HL-60/S4 treated with phorbol 12-myristate 13-acetate at 8.2 ng/mL for 4 days and 3 days (cell line): Measurements from ENCODE around the gene TMEM181.
"Not testable (repeated sequence)": the region's sequence is repeated elsewhere in the genome, so short reads cannot be mapped to it uniquely, and the experiment has no call there.

ENCODE experiments used
- in situ Hi-C: fragments of 300-500 bp; cut with MboI; formaldehyde crosslinking; loops from 2 replicates; pipeline ENCODE4 v1.15.0; 2022; ENCODE audit warnings: low sequenced_read_pairs

TMEM181 gene

DNA sequence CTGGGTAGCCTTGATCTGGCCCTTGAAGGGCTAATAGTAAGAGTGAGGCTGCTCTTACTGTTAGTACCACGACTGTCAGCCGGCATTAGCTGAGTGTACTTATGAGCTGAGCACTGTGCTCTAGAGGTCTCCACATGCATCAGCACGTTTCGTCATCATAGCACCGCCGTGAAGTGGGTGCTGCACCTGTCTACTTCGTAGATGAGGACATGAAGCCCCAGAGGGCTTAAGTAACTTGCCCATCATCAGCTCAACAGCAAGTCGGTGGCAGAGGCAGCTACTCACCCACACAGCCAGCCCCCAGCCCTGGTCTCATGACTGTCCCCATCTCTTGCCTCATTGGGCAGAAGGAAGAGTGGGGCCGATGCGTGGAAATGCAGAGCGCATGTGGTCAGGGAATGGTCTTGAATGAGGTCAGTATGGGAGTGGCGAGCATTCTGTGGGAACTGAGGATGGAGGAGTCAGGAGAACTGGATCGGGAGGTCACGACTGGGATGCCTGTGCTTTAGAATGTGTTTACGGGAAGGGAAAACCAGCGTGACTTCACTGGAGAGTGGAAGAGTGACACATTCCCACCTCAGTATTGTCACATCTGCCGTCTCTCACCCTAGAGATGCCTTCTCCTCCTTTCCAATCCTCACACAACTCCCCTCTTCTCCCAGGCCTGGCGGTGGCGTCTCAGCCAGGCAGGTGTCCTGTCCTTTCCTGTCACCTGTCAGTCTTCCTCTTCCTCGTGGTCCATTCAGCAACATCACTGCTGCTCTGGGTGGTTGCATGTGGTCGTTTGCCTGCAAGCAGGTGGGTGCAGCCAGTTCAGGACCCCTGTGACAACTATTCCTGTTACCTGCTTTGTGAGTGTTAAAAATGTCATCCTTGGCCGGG, 95.9 kb downstream of the TMEM181 start:
- in situ Hi-C loops, result no loop called here

DNA sequence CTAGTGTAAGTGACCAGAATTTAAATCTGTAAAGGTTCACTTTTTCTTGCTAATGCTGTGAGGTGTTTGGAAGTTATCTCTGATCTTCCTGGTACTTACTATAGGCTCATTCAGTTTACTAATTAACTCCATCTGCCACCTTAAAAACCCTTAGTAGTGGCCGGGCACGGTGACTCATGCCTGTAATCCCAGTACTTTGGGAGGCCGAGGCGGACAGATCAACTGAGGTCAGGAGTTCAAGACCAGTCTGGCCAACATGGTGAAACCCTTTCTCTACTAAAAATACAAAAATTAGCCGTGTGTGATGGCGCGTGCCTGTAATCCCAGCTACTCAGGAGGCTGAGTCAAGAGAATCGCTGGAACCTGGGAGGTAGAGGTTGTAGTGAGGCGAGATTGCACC, 97.1 kb downstream of the TMEM181 start:
- in situ Hi-C loops, result not testable (repeated sequence)

DNA sequence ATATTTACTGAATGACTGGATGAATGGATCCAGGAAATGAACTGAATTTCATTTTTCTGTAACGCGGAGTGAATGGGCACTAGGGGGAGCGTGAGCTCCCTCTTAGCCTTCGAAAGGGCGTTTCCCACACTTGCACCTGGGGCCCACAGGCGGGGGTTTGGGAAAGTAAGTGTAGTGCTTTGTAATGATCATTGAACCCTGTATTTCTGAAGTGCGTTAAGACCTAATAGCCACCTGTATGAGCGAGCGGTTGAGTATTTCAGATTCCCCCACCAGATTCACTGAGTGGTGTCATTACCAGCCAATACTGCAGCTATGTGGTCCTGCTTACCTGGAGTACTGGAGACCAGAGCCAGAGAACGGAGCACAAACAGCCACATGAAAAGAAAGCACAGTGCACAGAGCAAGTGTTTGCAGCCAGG, 100.5 kb downstream of the TMEM181 start:
- in situ Hi-C loops, result no loop called here

DNA sequence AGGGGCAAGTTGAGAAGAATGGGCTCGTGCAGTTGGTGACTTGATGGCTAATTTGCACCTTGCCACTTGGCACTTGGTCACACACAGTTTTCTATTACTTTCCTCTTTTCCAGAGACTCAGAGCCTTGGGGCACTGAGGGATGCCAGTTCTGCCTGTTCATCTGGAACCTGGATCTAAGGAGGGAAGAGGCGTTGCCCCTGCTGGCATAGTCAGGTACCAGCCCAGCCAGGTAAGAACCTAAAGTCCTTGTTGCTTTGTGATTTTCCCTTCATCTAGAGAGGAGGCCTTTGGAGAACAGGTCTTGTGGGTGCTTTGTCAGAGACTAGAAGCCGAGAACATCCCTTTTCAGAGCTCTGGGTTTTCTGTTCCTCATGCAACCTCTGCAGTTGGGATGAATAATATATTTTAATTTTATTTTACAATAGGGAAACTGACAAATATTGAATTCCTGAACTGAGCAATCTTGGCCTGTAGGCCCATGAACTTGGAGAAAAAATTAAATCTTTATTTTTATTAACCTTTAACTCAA, 101.3 kb downstream of the TMEM181 start:
- in situ Hi-C loops, result no loop called here

DNA sequence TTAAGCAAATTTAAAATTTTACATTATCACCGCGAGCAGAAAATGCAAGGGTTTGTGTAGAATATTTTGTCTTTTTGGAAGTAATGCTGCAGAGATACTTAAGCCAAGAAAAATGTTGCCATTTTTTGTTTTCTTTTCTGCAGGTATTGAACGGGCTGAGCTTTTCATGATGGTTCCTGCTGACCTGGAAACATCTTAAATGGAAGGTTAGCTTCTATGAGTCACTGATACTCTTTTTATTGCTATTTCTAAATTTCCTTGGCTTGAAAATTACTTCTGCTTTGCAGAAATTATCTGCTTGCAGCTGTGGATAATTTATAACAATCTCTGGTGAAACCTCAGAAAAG, 102.7 kb downstream of the TMEM181 start:
- in situ Hi-C loops, result no loop called here

DNA sequence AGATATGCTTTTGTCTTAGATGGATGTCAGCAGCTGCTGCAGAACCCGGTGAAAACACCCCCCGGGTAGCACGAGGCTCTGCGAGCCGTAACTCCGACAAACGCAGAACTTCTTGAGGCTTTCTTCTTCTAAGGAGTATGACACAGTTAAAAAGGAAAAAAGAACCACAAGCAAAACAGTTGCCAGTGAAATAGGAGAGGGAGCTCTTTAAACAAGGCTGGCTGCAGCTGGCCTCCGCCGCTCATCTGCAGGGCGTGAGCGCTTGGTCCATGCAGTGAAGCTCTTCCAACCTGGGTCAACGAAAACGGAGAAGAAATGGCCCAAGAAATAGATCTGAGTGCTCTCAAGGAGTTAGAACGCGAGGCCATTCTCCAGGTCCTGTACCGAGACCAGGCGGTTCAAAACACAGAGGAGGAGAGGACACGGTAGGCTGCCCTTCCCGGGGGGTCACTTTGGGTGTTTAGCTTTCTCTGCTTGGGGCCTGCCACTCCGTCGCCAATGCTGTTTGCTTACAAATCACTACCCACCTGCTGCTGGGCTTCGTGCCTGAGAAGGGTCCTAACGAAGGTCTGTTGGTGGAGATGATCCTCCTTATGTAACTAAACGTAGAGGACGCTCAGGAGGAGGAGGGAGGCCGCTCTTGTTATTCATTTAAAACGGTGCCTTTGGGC, 103.2 kb downstream of the TMEM181 start:
- in situ Hi-C loops, result no loop called here

DNA sequence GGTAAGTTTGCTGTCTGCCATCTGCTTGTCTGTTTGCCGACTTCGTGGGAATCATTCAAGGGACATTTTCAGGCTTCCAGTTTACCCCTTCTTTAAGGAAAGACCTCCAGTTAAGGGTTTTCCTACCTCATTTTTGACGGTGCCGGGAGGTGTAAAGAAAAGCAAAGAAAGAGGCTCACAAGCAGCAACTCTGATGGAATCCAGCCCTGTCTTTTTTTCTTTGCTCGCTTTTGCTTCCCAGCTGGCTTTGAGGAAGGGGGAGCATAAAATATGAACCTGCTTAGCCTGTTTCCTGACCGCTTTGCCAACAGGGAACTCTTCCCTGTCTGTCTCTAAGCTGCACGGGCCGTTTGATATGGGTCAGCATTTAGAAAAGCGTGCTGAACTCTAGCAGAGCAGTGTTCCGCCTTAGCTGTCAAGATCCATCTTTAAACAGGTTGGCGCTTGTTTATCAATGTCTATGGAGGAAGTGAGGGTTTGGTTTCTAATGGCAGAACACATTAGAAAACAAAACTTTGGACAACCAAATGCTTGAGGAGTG, 103.8 kb downstream of the TMEM181 start:
- in situ Hi-C loops, result no loop called here

DNA sequence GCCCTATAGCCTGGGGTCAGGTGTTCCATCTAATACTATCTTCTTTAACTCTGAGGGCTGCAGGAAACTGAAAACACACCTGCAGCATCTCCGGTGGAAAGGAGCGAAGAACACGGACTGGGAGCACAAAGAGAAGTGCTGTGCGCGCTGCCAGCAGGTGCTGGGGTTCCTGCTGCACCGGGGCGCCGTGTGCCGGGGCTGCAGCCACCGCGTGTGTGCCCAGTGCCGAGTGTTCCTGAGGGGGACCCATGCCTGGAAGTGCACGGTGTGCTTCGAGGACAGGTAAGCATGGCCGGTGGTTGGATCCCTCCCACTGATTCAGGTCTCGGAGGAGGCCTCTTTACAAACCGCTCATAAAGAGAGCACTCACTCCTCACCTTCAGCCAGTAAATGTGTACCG, 105.4 kb downstream of the TMEM181 start:
- in situ Hi-C loops, result no loop called here

DNA sequence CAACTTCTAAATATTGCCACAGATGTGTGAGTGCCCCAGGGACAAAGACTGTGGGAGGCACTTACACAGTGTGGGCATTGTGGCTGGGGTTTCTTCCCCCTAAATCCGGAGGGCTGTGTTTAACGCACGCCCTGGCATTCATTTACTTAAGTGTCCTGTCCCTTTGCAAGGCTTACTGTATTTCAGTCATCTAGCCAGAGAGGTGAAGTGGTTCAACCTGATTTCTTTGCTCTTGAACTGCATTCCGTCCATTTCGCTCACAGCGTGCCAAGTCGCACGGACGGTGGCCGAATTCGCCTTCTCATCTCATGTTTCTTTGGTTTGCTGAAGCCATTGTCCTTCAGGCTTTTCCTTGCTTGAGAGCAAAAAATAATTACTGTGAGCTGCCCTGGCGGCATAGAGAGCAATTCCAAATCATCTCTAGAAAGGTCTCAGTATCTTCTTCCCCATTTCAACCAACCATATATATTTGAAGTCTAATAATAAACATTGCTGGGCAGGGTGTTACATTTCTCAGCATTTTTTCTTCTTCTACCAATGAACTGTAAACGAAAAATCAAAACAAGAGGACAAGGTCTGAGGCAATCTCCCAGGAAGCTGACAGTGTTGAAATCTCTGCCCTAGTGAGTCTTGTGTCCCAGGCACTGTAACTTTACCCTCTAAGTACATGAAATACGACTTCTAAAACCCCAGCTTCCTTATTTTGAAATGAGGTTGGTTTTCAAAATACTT, 106.9 kb downstream of the TMEM181 start:
- in situ Hi-C loops, result no loop called here

DNA sequence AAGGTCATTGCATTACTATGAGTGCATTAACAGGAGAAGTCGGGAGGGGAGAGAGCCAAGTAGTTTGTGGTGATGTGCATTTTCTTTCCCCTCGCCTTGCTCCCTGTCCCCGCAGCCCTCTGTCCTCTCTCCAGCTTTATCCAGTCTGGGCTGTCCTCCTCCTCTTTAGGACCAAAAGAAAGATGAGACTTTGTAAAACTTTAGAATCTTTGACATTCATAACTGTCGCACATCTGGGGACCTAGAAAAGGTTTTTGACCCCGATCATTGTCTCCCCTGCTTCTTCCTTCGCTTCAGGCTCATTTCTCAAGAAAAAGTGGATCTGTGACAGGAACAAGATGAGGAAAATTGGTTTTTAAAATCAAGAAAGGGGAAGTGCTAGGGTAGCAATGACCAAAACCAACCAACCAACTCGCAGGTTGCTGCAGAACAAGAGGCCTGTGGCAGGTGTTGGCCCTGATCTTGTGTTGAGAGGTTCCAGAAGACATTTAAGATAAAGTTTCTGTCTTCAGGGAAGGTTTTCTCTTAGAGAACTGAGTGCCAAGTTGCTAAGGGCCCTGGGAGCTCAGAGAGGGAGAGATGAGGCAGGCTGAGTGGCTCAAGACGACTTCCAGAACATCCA, 107.6 kb downstream of the TMEM181 start:
- in situ Hi-C loops, result no loop called here

DNA sequence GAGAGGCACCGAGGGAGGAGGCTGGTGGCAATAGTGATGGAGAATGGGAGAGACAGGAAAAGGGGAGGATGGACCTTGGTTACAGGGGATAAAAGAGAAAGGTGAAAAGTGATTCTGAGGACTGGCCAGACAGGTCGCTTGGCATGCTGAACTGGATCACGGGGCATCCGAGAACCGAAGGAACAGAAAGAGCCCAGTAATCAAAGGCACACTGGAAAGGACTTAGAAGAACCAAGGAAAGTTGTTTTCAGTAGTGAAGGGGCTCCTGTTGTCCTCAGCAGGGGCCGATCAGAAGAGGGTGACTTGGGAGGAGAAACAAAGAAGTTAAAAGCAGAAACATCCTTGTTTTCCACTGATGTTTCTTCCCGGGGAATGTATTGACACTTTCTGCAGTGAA, 108.8 kb downstream of the TMEM181 start:
- in situ Hi-C loops, result no loop called here

DNA sequence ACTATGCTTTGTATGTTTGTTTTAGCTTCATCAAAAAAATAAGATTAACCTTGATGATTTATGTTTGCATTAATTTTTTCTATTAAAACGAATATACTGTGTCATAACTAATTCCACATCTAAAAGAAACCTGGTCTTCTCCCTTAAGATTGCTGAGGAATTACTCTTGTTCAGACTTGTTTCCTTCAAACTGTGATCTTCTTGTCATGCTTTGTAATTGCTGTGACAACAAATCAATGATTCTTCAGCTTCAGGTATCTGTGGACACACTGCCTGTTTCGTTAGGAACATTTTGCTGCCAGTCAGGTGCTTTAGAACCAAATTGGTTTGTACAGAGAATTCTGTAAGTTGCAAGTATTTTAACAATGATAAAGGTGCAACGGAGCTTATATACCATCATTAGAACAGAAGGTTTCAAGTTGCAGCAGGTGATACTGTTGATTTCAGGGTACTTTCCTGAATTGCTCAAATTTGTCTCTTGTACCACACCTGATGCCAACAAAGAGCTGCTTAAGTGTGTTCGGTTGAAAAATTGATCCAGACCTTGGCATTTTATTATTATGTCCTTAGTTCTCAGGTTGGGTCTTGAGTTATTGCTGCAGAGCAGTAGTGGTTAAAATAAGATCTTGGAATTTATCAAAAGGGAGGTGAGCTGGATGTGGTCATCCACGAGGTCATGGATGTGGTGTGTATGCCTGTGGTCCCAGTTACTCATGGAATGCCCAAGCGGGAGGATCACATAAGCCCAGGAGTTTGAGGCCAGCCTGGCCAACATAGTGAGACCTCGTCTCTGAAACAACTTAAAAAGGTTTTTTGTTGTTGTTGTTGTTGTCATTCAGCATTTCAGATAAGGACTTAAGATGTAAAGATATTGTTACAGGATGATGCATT, 109.5 kb downstream of the TMEM181 start:
- in situ Hi-C loops, result no loop called here

DNA sequence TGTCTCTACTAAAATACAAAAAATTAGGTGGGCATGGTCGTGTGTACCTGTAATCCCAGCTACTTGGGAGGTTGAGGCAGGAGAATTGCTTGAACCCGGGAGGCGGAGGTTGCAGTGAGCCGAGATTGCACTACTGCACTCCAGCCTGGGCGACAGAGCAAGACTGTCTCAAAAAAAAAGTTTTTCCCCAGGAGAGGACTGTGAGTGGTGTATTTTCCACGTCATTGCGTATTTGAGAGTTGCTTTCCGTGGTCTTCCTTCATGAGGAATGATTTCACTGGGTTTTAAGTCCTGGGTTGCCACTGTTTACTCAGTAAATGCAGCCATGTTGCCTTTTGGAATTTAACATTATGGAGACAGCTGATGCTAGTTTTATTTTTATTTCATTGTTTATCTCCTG, 112.2 kb downstream of the TMEM181 start:
- in situ Hi-C loops, result not testable (repeated sequence)

DNA sequence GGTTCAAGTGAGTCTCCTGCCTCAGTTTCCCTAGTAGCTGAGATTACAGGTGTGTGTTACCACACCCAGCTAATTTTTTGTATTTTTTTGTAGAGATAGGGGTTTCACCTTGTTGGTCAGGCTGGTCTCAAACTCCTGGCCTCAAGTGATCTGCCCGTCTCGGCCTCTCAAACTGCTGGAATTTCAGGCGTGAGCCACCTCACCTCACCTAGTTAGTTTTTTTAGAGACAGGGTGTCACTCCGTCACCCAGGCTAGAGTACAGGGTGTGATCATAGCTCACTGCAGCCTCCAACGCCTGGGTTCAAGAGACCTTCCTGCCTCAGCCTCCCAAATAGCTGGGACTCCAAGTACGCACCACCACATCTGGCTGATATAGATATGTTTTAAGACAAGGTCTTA, 112.8 kb downstream of the TMEM181 start:
- in situ Hi-C loops, result no loop called here

DNA sequence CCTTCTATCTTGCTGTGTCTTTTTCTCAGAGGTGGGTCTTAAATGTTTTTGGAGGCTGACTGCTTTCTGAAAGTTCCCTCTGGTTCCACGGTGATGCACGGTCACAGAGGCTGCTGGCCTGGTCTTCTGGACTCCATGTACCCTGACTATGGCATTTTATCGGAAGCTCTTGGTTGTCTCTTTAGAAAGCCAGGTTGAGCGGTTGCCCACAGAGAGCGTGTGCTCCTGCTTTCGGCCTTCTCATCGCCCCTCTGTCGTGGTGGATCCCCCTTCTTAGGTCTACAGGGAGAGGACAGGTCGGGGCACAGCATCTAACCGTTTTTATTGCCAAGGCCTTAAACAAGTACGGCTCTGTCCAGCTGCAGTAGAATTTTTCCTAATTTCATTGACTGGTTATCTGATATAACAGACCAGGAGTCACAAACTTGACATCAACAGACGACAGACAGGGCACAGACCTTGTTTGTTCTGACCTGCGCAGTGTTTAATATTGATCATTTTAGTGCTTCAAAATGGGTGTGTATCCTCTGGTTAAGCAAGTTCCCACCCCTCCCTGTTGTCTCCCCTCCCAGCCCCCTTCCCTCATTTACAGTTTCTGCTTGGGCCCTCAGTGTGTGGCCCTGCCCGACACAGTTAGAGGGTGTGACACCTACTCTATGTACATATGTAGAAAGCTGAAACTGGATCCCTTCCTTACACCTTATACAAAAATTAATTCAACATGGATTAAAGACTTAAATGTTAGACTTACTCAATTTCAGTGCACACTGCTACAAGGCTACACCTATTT, 114.6 kb downstream of the TMEM181 start:
- in situ Hi-C loops, result loop anchor here (25.0 kb wide), 1 partner anchor 462 kb away; no protein-coding TSS in a partner anchor

DNA sequence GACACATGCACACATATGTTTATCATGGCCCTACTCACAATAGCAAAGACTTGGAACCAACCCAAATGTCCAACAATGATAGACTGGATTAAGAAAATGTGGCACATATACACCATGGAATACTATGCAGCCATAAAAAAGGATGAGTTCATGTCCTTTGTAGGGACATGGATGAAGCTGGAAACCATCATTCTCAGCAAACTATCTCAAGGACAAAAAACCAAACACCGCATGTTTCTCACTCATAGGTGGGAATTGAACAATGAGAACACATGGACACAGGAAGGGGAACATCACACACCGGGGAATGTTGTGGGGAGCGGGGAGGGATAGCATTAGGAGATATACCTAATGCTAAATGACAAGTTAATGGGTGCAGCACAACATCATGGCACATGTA, 117.2 kb downstream of the TMEM181 start:
- in situ Hi-C loops, result loop anchor here (25.0 kb wide), 1 partner anchor 465 kb away; no protein-coding TSS in a partner anchor

DNA sequence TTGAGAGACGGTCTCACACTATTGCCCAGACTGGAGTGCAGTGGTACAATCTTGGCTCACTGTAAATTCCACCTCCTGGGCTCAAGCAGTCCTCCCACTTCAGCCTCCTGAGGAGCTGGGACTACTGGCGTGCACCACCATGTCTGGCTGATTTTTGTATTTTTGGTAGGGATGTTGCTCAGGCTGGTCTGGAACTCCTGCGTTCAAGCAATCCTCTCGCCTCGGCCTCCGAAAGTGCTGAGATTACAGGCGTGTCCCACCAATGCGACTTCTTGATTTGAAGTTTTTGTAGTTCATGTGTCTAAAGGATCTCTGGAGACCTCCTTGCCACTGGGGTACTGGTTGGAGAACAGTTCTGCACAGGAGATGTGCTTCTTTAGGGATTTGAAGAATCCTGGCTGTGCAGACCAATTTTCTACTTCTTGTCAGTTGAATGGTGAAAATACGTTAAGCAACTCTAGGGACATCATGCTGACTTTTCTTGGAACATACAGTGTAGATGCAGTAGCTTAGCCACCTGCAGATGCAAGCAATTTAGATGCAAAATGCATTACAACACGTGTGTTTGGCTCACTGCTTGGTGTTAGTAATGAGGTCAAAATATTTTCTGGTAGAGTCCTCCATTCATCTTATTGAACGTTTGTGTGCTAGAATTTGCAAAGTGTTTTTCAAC, 118.2 kb downstream of the TMEM181 start:
- in situ Hi-C loops, result loop anchor here (25.0 kb wide), 1 partner anchor 466 kb away; no protein-coding TSS in a partner anchor

DNA sequence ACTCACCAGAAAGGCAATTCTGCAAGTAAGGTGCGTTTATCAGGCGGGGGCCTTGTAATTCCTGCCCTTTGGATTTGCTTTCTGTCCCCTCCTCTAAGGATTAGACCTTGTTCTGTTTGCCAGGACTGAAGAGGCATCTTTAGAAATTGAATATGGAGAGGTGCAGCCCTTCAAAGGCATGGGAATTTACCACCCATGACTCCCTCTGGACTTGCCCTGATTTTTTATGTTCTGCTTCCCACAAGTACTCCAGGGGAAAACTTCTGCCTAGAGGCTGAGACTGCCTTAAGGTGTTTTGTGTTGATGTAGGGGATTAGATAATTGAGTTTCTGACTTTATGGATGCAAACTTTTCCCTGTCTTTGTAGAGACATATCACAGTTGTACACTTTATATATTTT, 120.1 kb downstream of the TMEM181 start:
- in situ Hi-C loops, result loop anchor here (25.0 kb wide), 1 partner anchor 468 kb away; no protein-coding TSS in a partner anchor
